Smooth muscle cell (in vitro differentiated cells): ENCODE measurements around the gene GLIS1. TPM values are rescaled to one million over a fixed set of nuclear protein-coding genes. Genes with fewer than 3 reads are reported as not detected.

Experiments
- DNase-seq: peaks from one replicate; lab custom pipeline; 2025; ENCODE audit not compliant: unreplicated experiment; lab: John Stamatoyannopoulos, UW
- H2AFZ ChIP-seq: fragments of 200-600 bp; sonication (generic); 2 replicates; pipeline ENCODE4 v1.6.0; 2016; ENCODE audit warnings: antibody characterized with exemption, low read depth, mild to moderate bottlenecking
- H3F3A ChIP-seq: fragments of 200-600 bp; sonication (generic); 2 replicates; pipeline ENCODE4 v1.6.0; 2017; ENCODE audit warnings: antibody characterized with exemption, low read depth
- H3K27ac ChIP-seq: fragments of 200-600 bp; sonication (generic); 2 replicates; pipeline ENCODE4 v1.5.1; 2016; ENCODE audit warnings: low read depth, mild to moderate bottlenecking
- H3K27me3 ChIP-seq: fragments of 200-600 bp; sonication (generic); 2 replicates; pipeline ENCODE4 v1.6.1; 2016; ENCODE audit warnings: low read depth, mild to moderate bottlenecking
- H3K36me3 ChIP-seq: fragments of 200-600 bp; sonication (generic); 2 replicates; pipeline ENCODE4 v1.5.1; 2016; ENCODE audit warnings: low read depth
- H3K4me1 ChIP-seq: fragments of 200-600 bp; sonication (generic); 2 replicates; pipeline ENCODE4 v1.5.1; 2016; ENCODE audit warnings: low read depth
- H3K4me2 ChIP-seq: fragments of 200-600 bp; sonication (generic); 2 replicates; pipeline ENCODE4 v1.6.0; 2016; ENCODE audit warnings: mild to moderate bottlenecking
- H3K4me3 ChIP-seq: fragments of 200-600 bp; sonication (generic); 2 replicates; pipeline ENCODE4 v1.5.1; 2016; ENCODE audit warnings: mild to moderate bottlenecking
- H3K79me2 ChIP-seq: fragments of 200-600 bp; sonication (generic); 2 replicates; pipeline ENCODE4 v1.6.0; 2016; ENCODE audit warnings: low read depth, mild to moderate bottlenecking
- H3K9ac ChIP-seq: fragments of 200-600 bp; sonication (generic); 2 replicates; pipeline ENCODE4 v1.6.0; 2016; ENCODE audit warnings: low read depth
- H3K9me3 ChIP-seq: fragments of 200-600 bp; sonication (generic); replicated peaks from 2 replicates; pipeline ENCODE4 v1.5.1; 2016; ENCODE audit warnings: low read depth
- H4K20me1 ChIP-seq: fragments of 200-600 bp; sonication (generic); 2 replicates; pipeline ENCODE4 v1.6.0; 2016; ENCODE audit warnings: low read depth
- CTCF ChIP-seq: fragments of 200-600 bp; sonication (generic); IDR thresholded peaks from 2 replicates; pipeline ENCODE4 v1.5.1; 2017; ENCODE audit warnings: borderline replicate concordance, mild to moderate bottlenecking, antibody characterized with exemption; ENCODE audit not compliant: insufficient read depth, poor library complexity, severe bottlenecking
- WGBS: methylation state at CpG from one replicate; pipeline ENCODE4 v1.1.7; 2016; ENCODE audit warnings: low lambda C conversion rate; 5-methylcytosine and 5-hydroxymethylcytosine counted together
- polyA plus RNA-seq: library from polyadenylated mRNA; unstranded; fragments of >200 nt; fragmentation: Nextera tagmentation; extraction: Ambion mirVana; gene quantifications from 2 replicates; pipeline ENCODE4 v1.2.1, GENCODE V29; 2016
- total RNA-seq: library from RNA; depleted of rRNA; stranded (reverse); fragments of >200 nt; gene quantifications from 2 replicates; pipeline ENCODE4 v1.2.3, GENCODE V29; 2014

The GLIS1 gene
- total and polyA plus RNA-seq, 2 experiments from 2014 or later: 0.36 to 4.9 TPM

- H3K9ac ChIP-seq: no peak overlapping the region
- H3K27ac ChIP-seq: no peak overlapping the region
- no peaks in the 10 kb centered on the region for H3K27me3 ChIP-seq
- 20% methylated on average over 8 of the region's 8 CpGs for WGBS
- no peak for DNase-seq
- no peak overlapping the region for H2AFZ ChIP-seq
- H3K9me3 ChIP-seq: no peaks in the 10 kb centered on the region
- H3K79me2 ChIP-seq: no peaks in the 10 kb centered on the region
- H3K4me2 ChIP-seq: peak overlapping the region; percentile 15
- no peak for TF ChIP-seq CTCF
- no peaks in the 10 kb centered on the region for H4K20me1 ChIP-seq
- no peaks in the 10 kb centered on the region for H3F3A ChIP-seq
- no peaks in the 10 kb centered on the region for H3K36me3 ChIP-seq
- H3K4me1 ChIP-seq: peaks cover 8% of the 10 kb centered on the region
- H3K4me3 ChIP-seq: no peak overlapping the region
Measured at GRCh38 chr1:53519421-53519820, 219.5 kb downstream of the GLIS1 start.

GRCh38 chr1:53518775-53519174 is 220.2 kb downstream of the GLIS1 start:
- no peaks in the 10 kb centered on the region for H3F3A ChIP-seq
- no peak overlapping the region for H3K27ac ChIP-seq
- H3K4me3 ChIP-seq: no peak overlapping the region
- H4K20me1 ChIP-seq: no peaks in the 10 kb centered on the region
- no peaks in the 10 kb centered on the region for H3K9me3 ChIP-seq
- TF ChIP-seq CTCF: no peak
- no peak for DNase-seq
- no peaks in the 10 kb centered on the region for H3K36me3 ChIP-seq
- H3K9ac ChIP-seq: no peak overlapping the region
- H3K4me2 ChIP-seq: peak overlapping the region; percentile 15
- no peaks in the 10 kb centered on the region for H3K79me2 ChIP-seq
- H3K4me1 ChIP-seq: peaks cover 8% of the 10 kb centered on the region
- H3K27me3 ChIP-seq: no peaks in the 10 kb centered on the region
- no peak overlapping the region for H2AFZ ChIP-seq
- WGBS: 87% methylated on average over 6 of the region's 6 CpGs

GRCh38 chr1:53517821-53518352 is 221.1 kb downstream of the GLIS1 start:
- no peak overlapping the region for H3K4me2 ChIP-seq
- no peaks in the 10 kb centered on the region for H3K36me3 ChIP-seq
- H3F3A ChIP-seq: no peaks in the 10 kb centered on the region
- no peaks in the 10 kb centered on the region for H4K20me1 ChIP-seq
- no peaks in the 10 kb centered on the region for H3K27me3 ChIP-seq
- H2AFZ ChIP-seq: no peak overlapping the region
- peaks cover 8% of the 10 kb centered on the region for H3K4me1 ChIP-seq
- no peak for DNase-seq
- no peak for TF ChIP-seq CTCF
- no peak overlapping the region for H3K27ac ChIP-seq
- H3K79me2 ChIP-seq: no peaks in the 10 kb centered on the region
- WGBS: 95% methylated on average over 19 of the region's 19 CpGs
- no peak overlapping the region for H3K4me3 ChIP-seq
- no peak overlapping the region for H3K9ac ChIP-seq
- no peaks in the 10 kb centered on the region for H3K9me3 ChIP-seq

GRCh38 chr1:53517109-53517508 is 221.9 kb downstream of the GLIS1 start:
- no peaks in the 10 kb centered on the region for H3K9me3 ChIP-seq
- no peaks in the 10 kb centered on the region for H3K36me3 ChIP-seq
- no peaks in the 10 kb centered on the region for H3K27me3 ChIP-seq
- H3K4me1 ChIP-seq: peaks cover 13% of the 10 kb centered on the region
- WGBS: 94% methylated on average over 7 of the region's 7 CpGs
- H3F3A ChIP-seq: no peaks in the 10 kb centered on the region
- no peaks in the 10 kb centered on the region for H3K79me2 ChIP-seq
- no peak overlapping the region for H2AFZ ChIP-seq
- no peak for DNase-seq
- no peak for TF ChIP-seq CTCF
- H4K20me1 ChIP-seq: no peaks in the 10 kb centered on the region
- no peak overlapping the region for H3K27ac ChIP-seq
- no peak overlapping the region for H3K4me2 ChIP-seq
- no peak overlapping the region for H3K9ac ChIP-seq
- no peak overlapping the region for H3K4me3 ChIP-seq
